NCI-H526 treated with DMSO at 0.1 percent for 48 hours (cell line): ENCODE data around the gene MMEL1.
"Not testable (repeated sequence)": the region's sequence is repeated elsewhere in the genome, so short reads cannot be mapped to it uniquely, and the experiment has no call there.

Experiments
- DNase-seq: peaks from one replicate; lab custom pipeline; 2025; lab: John Stamatoyannopoulos, UW

MMEL1 gene

GRCh38 chr1:2557482-2558400 lies 75.1 kb downstream of the MMEL1 start:
- no peak for DNase-seq

- no peak for DNase-seq
Measured at GRCh38 chr1:2556678-2557481, 75.9 kb downstream of the MMEL1 start.

GRCh38 chr1:2556277-2556677 lies 76.5 kb downstream of the MMEL1 start, which contains the start of gene TNFRSF14:
TNFRSF14 (plus strand) TSS chr1:2556371; CDS start chr1:2556665, 294 bp downstream.
- no peak for DNase-seq

DNA sequence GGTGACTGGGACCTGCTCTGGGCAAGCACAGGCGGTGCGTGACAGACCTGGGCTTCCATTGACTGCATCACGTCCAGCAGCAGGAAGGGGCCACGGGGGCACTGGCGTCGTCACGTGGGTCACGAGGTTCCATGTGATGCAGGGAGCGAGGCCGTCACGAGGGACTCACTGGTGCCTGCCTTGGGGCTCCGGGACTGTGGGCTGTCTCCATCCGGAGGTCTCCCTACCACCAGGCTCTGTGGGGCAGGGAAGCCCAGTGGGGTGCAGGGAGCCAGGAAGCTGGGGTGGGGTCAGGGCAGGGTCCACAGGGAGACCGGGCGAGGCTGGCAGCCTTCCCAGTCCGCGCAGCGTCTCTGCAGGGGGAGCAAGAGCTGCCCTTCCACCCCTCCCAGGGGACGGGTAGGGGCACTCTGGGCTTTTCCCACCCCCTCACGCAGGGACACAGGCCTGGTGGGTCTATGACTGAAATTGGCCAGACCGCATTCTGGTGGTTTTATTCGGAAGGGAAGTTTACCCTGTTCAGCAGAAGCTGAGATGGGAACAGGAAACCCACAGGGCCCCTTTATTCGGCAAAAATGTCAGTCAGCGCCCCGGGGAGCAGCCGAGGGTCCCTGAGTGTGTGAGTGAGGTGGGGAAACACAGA lies 77.1 kb downstream of the MMEL1 start:
- no peak for DNase-seq

DNA sequence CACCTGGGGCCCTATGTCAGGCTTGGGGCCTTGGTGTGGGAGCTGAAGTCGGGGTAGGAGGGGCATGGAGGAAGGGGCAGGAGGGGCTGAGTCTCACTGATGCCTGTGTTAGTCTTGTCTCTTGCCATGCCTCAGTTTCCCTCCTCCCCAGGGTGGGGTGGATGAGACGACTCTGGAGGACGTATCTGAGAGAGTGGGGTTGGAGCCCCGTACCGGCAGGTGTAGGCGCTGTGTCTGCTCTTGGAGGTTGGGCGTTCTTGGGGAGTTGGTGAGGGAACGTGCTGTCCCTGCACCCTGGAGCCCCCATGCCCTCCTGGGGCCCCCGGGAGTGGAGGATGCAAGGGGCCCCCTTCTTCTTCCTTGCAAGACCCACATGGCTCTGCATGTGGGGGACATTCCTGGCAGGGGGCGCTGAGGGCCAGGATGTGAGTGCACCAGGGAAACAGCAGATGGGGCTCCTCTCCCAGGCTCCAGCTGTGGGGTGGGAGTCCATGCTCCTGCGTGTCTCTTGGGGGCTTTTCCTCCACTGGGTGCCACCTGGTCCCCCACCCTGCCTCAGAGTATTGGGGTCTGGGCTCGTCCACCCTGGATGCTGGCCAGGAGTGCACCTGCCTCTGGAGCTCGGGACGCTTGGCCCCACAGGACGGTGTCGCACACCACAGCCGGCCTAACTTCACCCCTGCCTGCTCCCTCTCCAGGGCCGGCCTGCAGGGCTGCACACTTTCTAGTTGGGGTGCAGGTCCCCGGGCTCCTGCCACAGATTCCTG lies 78.0 kb downstream of the MMEL1 start:
- DNase-seq: no peak

GRCh38 chr1:2553871-2554620 lies 78.8 kb downstream of the MMEL1 start:
- DNase-seq: no peak

GRCh38 chr1:2553076-2553475 lies 79.7 kb downstream of the MMEL1 start:
- DNase-seq: not testable (repeated sequence)

DNA sequence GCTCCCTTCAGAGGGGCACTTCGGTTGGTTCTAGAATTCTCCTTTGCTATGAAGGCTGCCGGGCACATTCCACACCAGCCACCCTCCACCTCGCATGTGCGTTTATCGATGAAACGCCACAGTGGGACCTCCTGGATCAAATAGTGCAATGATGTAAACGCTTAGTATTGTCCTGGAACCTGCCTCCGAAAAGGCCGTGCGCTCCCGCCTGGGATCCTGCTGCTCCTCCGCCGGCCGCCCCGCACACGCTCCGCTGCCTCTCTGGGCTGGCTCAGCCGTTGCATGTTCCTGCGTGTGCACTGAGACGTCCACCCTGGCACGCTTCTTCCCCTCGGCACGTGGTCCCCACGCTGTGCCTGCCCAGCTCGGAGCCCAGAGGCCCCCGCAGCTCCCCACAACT lies 80.6 kb downstream of the MMEL1 start:
- DNase-seq: no peak

GRCh38 chr1:2551544-2551943 lies 81.3 kb downstream of the MMEL1 start:
- DNase-seq: not testable (repeated sequence)

- not testable (repeated sequence) for DNase-seq
Measured at GRCh38 chr1:2550309-2550861, 82.4 kb downstream of the MMEL1 start.

- DNase-seq: not testable (repeated sequence)
Measured at GRCh38 chr1:2549367-2550029, 83.3 kb downstream of the MMEL1 start.

DNA sequence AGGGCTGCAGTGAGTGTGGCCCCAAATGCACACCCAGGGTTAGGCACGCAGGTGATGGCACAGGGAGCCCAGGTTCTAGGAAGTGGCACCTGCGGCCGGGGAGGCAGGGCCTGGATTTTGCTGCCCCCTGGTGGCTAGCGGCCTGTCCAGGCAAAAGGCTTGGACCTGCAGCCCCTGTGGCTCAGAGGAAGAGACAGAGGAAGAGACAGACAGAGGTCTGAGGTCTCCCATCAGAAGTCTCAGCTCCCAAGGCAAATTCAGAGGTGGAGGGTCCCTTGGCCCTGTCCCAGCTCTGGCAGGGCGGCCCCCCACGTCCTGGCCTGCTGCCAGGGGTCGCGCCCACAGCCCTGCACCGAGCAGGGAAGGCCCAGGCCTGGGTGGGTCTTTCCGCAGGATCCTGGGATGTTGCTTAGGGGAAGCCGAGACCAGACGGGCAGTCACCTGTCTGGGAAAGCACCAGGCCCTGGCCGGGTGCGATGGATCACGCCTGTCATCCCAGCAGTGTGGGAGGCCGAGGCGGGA lies 84.7 kb downstream of the MMEL1 start:
- peak; percentile 28 for DNase-seq

DNA sequence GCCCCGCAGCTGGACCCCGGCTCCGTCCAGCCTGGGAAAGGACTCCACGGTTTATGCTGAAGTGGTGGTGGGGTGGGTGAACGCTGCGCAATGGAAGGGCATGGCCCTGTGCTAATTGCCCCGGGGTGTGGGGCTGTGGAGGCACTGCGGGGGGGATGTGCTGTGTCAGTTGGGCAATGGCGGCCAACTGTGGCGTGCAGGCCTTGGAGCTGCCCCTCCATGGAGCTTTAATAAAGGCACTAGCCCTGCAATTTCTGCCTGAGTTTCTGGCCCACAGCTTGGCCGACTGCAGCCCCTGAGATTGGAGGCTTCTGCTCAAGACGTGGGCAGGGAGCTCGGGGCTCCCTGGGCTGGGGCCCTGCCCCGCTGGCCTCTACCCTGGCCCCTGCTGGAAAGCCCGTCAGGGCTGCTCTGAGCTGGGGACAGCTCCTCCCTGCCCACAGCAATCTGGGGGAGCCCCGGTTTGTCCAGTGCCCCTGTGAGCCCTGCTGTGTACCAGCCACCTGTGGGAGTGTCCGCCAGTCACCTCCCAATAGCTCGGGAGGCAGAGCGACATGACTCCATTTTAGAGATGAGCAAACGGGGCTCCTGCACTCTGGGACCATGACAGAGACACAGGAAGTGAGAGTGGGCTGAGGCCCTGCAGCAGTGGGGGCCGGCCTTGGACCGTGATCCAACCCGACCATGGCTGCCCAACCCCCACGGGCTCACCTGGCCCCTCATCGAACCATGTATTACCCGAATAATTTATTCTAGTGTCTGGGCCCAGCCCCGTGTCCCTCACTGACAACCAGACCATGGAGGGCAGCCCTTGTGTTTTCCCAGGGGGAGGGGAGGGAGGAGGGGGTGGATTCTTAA lies 85.4 kb downstream of the MMEL1 start:
- no peak for DNase-seq

GRCh38 chr1:2546515-2547209 lies 86.2 kb downstream of the MMEL1 start:
- DNase-seq: peak; percentile 66

DNA sequence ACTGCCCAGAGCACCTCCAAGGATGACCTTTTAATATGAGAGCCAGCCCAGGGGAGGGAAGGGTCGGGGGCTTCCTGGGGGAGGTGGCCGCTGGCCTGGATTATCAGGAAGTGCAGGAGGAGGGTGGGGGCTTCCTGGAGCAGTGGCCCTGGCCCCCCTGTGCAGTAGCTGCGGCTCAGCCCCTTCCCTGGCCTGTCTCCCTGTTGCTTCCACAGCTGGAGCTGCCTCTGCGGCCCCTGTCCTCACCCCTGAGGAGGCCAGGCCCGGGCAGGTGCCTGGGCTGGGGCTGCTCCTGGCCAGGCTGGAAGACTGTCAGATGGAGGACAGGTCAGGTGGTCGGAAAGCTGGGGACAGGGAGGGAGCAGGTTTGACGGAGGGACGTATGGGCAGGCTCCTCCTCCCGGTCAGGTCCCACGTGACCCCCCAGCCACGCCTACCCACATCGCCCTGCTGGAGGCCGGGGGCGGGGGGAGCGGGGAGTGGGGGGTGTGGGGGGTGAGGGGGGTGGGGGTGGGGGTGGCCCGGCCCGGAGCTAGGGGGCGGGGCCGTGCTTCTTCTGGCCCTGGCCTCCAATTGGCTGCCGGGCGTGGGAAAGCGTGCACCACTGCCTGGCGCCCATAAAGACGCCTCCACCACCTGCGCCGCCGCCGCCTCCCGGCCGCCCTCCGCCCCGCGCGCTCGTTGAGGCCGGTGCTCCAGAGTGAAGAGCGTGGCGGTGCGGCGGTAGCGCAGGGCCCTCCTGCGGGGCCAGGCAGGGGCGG lies 86.9 kb downstream of the MMEL1 start:
- DNase-seq: peak; percentile 70

DNA sequence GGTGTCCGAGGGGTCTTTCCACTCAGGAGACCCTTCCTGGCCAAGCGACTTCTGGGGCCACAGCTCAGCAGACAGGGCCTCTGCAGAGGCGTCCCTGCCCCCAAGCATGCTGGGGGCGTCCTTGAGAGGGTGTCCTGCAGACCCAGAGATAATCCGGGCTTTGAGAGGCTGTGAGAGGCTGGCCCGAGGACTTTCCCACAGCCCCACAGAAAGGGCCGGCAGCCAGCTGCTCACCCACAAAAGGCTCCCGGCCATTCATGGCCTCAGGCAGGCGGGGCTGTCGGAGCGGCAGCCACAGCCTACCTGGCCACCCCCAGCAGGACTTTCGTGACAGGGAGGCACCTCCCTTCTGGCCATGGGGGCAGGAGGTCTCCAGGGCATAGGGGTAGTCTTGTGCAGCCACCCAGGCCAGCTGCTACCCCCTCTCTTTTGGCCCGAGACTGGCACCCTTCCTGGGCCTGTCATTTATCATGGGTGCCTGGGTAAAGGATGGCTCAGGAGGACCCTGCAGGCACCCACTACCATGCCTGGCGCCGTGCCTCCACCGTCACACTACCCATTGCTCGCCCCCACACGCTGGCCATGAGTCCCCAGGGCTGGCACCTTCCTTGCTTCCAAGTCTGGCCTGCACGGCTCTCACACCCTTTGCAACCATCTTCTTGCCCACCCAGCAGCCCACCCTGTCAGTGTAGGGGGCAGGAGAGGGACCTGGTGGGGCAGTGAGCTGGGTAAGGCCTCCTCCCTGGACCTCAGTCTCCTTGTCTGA lies 87.8 kb downstream of the MMEL1 start:
- no peak for DNase-seq
